Activated T-cell treated with anti-CD3 and anti-CD28 coated beads, Interleukin-2, amount 50 U/mL, for 24 hours (primary cell): ENCODE results near the gene LAYN.

Experiments used
- DNase-seq: peaks from one replicate; pipeline ENCODE4 v3.0.0-alpha.2; 2020
- H3K27ac Mint-ChIP-seq: 2 replicates; pipeline ENCODE4 v1.8.0; 2020; ENCODE audit warnings: mild to moderate bottlenecking, mixed read lengths
- H3K27me3 Mint-ChIP-seq: 2 replicates; pipeline ENCODE4 v1.8.0; 2020; ENCODE audit warnings: mixed read lengths
- H3K36me3 Mint-ChIP-seq: 2 replicates; pipeline ENCODE4 v1.8.0; 2020; ENCODE audit warnings: low read depth, mixed read lengths
- H3K4me1 Mint-ChIP-seq: 2 replicates; pipeline ENCODE4 v1.8.0; 2020; ENCODE audit warnings: low read depth, mixed read lengths
- H3K4me3 Mint-ChIP-seq: 2 replicates; pipeline ENCODE4 v1.8.0; 2020; ENCODE audit warnings: mild to moderate bottlenecking, moderate library complexity, mixed read lengths
- H3K9me3 Mint-ChIP-seq: 2 replicates; pipeline ENCODE4 v1.8.0; 2020; ENCODE audit warnings: mixed read lengths

Gene LAYN

DNA sequence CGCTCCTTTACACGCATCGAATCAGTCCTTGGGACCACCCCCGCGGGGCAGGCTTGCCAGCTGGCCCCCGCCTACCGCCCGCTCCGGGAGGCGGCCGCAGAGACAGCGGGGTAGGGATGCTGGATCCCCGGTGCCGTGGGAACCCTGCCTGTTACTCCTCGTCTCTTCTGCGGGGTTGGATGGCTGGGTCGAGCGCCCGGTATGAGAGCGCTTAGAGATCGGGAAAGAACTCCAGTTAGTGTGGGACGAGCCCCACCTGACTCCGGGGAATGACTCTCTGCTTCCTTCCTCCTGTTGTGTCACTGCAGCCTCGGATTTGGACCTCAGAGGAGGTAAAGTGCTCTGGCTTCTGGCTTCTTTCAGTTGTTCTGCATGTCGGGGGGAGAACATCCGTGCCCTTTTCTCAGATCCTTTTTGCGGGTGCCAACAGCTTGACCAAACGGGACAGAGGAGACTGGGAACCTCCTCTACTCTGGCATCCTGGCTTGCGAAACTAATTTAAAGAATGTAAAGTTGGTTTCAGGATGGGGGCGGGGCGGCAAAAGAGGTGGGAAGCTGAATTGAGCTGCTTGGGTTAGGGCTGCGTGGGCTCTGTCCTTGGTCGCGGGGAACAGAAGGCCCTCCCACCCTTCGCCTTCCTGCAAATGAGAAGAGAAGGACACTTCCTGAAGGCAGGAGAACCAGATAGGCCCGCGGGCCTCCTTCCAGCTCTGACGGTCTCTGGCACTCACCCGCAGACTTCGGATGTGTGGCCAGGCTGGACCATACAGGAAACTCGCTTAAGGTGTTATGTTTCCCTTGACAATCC lies 938 bp downstream of the LAYN start:
- Mint-ChIP-seq H3K36me3 (no peaks in the 10 kb centered on the region), H3K9me3 (peaks cover 5% of the 10 kb centered on the region), H3K27ac (peak overlapping the region; percentile 1), H3K4me1 (peaks cover 36% of the 10 kb centered on the region), H3K27me3 (peaks cover 66% of the 10 kb centered on the region), H3K4me3 (peak overlapping the region; percentile 74)
- peak; percentile 47 for DNase-seq

DNA sequence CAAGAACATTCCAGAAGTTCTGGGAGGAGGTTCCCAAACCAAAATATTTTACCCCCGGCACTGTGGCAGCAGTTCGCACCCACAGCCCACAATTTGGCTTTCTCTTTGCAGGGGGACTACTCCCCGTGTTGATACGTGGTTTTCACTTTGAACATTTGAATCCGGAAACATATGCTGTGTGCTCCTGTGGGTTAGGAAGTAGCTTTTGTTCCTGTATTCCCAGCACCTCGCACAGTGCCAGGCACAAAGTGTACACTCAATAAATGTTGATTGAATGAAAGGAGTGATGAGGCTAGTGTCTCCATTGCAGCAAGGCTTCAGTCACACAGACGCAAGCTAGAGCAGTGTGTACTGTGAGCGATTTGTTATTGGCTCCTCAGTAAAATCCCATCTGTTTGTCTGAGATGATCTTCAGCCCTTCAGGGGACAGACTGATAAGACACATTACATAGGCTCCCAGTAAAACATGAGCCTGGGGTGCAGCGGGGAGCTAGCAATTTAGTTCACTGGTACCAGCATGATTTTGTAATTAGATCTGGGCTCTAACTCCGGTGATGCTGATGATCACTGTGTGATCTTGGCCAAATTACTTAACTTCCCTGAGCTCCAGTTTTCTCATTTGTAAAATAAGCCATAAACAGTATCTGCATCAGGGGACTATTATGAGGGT lies 2.2 kb downstream of the LAYN start:
- H3K9me3 Mint-ChIP-seq, result peaks cover 5% of the 10 kb centered on the region
- H3K36me3 Mint-ChIP-seq, result no peaks in the 10 kb centered on the region
- peaks cover 54% of the 10 kb centered on the region for H3K27me3 Mint-ChIP-seq
- DNase-seq, result no peak
- H3K4me1 Mint-ChIP-seq, result peaks cover 36% of the 10 kb centered on the region
- no peak overlapping the region for H3K4me3 Mint-ChIP-seq
- no peak overlapping the region for H3K27ac Mint-ChIP-seq

DNA sequence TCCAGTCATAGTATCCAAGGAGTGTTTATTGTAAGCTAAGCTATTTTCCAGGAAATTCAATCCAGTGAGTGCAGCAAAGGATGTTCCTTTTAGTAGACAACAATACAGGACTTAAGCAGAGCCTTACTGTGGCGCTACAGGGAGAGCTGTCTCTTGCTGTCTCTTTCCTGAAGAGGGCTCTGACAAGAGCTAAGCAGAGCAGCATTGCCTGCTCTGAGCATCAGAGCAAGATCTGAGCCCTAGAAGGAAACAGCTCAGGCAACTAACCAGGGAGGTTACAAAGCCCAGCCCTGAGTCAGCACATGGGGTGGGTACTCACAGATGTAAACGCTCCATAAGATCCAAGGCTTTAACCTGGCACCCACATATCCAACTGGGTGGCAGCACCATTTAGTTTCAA lies 8.0 kb downstream of the LAYN start:
- Mint-ChIP-seq H3K4me1 (no peaks in the 10 kb centered on the region), H3K27me3 (peaks cover 24% of the 10 kb centered on the region), H3K9me3 (no peaks in the 10 kb centered on the region), H3K4me3 (no peak overlapping the region), H3K36me3 (no peaks in the 10 kb centered on the region), H3K27ac (no peak overlapping the region)
- DNase-seq, result no peak

DNA sequence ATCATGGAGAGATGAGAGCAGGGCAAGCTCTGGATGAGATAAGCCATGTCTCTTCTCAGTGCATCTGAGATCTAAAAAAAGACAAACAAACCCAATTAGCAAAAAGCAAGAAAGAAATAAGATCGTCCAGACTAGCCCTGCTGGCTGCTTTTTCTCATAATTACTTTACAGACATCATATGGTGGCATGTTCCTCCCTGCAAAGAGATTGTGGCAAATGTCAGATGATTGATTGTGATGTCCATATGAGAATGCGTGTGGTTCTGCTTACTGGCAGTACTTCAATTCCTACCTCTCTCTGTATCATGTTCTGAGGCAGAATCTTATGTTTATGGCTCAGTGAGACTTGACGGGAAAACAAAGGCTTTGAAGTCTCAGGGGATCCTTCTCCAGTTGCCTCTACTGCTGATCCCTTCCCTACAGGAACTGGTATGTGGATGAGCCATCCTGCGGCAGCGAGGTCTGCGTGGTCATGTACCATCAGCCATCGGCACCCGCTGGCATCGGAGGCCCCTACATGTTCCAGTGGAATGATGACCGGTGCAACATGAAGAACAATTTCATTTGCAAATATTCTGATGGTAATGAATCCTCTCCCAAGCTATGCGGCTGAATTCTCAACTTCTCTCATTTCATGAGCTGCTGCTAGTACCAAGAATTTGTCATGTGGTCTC lies 8.8 kb downstream of the LAYN start:
- peaks cover 21% of the 10 kb centered on the region for H3K27me3 Mint-ChIP-seq
- H3K36me3 Mint-ChIP-seq, result no peaks in the 10 kb centered on the region
- H3K4me1 Mint-ChIP-seq, result no peaks in the 10 kb centered on the region
- no peaks in the 10 kb centered on the region for H3K9me3 Mint-ChIP-seq
- H3K4me3 Mint-ChIP-seq, result no peak overlapping the region
- no peak overlapping the region for H3K27ac Mint-ChIP-seq
- no peak for DNase-seq

DNA sequence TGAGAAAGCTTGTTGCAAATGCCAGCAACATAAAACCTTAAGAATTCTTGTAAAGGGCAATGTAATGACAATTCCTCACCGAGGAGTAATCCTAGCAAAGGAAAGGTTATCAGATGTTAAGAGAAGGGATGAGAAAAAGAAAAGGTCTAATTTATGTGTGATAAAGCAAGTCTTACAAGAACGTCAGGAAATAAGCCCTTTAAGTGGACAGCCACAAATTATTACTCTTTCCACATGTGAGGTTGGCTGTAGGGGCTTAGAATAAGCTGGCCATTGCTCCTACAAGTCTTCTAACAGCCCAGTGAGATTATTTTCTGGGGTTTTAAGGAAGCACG lies 9.3 kb downstream of the LAYN start:
- Mint-ChIP-seq H3K4me3 (no peak overlapping the region), H3K4me1 (no peaks in the 10 kb centered on the region), H3K27me3 (peaks cover 21% of the 10 kb centered on the region), H3K36me3 (no peaks in the 10 kb centered on the region), H3K9me3 (no peaks in the 10 kb centered on the region), H3K27ac (no peak overlapping the region)
- DNase-seq, result no peak

DNA sequence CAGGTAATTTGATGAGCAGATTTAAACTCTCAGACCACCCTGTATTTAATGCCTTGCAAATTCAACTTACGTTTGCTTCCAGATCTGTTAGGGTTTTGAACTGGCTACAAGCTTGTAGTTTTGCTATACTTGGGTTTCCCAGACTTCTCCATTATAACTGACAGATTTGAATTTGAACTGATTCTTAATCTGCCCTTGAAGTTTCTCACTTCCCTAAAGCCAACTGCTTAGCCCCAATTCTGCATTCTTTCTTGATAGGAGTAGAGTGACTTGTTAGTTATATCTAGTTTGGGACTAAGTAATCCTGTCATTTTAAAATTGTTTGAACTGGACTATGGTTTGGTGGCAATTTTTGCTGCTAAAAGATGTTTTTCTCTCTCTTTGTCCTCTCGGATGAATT lies 9.7 kb downstream of the LAYN start:
- Mint-ChIP-seq H3K27ac (no peak overlapping the region), H3K9me3 (no peaks in the 10 kb centered on the region), H3K4me1 (no peaks in the 10 kb centered on the region), H3K36me3 (peaks cover 2% of the 10 kb centered on the region), H3K27me3 (peaks cover 21% of the 10 kb centered on the region), H3K4me3 (no peak overlapping the region)
- no peak for DNase-seq

DNA sequence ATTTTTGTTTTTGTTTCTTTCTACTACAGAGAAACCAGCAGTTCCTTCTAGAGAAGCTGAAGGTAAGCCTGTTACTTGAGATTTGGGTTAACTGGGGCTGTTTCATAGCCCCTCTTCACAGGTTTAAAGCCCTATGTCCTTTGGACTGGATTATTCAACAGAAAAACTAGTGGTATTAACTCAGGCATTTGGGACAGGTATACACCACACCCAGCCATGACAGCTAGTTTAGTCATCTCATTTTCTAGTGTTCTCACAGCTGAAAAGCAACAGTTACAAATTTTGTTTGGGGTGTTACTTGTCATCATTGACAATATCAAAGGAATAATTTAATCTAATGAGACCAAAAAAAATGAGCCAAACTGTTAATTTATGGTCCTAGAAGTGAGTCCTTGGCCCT lies 14.0 kb downstream of the LAYN start:
- DNase-seq, result no peak
- Mint-ChIP-seq H3K27ac (no peak overlapping the region), H3K9me3 (peaks cover 5% of the 10 kb centered on the region), H3K4me3 (no peak overlapping the region), H3K4me1 (no peaks in the 10 kb centered on the region), H3K27me3 (peaks cover 12% of the 10 kb centered on the region), H3K36me3 (peaks cover 15% of the 10 kb centered on the region)

DNA sequence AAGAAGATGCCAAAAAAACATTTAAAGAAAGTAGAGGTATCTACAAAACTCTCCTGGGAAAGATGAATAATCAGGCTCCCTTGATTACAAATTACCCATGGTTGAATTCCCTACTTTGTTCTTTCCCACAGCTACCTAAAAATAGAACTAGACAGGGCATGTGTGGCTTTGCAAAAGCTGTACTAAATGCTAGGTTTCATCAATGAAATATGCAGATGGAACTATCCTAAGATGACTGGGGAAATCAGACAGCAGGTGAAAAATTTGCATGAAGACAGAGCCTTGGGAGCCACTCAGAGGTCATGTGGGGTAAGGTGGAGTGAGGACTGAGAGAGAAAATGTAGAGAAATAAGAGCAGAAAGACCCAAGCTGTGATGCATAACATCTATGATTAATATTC lies 14.7 kb downstream of the LAYN start:
- Mint-ChIP-seq H3K4me1 (no peaks in the 10 kb centered on the region), H3K4me3 (no peak overlapping the region), H3K36me3 (peaks cover 15% of the 10 kb centered on the region), H3K27ac (no peak overlapping the region), H3K27me3 (peaks cover 9% of the 10 kb centered on the region), H3K9me3 (peaks cover 5% of the 10 kb centered on the region)
- no peak for DNase-seq

DNA sequence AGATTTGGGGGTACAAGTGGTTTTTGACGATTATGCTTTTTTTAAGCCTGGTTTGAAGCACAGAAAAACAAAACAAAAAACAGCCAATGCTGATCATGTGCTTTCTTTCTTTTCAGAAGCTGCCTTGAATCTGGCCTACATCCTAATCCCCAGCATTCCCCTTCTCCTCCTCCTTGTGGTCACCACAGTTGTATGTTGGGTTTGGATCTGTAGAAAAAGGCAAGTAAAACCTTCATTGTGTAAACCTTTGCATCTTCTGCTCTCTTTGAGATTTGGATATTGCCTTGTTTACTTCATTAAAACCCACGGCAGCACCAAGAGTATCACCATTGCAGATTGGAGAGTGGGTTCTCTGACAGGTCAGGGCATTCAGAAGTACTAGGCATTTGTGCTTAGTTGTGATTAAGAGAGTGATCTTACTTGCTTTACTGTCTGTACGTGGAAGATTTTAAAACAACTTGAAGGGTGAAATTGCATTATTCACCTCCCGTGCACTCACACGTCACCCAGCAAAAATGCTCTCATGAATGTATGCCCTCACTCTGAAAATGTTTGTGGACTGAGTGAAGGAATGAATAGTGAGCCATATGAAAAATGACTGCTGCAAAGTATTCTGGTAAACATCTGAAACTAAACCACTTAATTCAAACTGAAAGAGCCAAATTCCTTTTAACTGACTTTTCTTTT lies 17.0 kb downstream of the LAYN start:
- peaks cover 15% of the 10 kb centered on the region for H3K36me3 Mint-ChIP-seq
- H3K9me3 Mint-ChIP-seq, result peaks cover 5% of the 10 kb centered on the region
- H3K27ac Mint-ChIP-seq, result no peak overlapping the region
- no peak for DNase-seq
- H3K4me1 Mint-ChIP-seq, result no peaks in the 10 kb centered on the region
- H3K4me3 Mint-ChIP-seq, result no peak overlapping the region
- peaks cover under 1% of the 10 kb centered on the region for H3K27me3 Mint-ChIP-seq

DNA sequence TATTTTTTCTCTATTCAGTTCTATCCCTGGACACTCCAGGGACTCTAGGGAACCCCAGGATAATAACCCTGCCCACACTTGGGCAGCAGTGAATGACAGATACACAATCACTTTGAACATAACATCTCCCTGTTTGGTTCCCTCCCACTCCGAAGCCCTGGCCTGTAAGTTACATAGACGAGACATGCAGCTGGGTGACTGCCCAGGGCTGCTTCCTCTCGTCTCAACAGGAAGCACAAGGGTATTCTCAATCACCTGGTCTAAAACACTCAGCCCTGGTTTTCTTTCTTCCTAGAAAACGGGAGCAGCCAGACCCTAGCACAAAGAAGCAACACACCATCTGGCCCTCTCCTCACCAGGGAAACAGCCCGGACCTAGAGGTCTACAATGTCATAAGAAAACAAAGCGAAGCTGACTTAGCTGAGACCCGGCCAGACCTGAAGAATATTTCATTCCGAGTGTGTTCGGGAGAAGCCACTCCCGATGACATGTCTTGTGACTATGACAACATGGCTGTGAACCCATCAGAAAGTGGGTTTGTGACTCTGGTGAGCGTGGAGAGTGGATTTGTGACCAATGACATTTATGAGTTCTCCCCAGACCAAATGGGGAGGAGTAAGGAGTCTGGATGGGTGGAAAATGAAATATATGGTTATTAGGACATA lies 19.4 kb downstream of the LAYN start:
- Mint-ChIP-seq H3K36me3 (peaks cover 15% of the 10 kb centered on the region), H3K4me3 (no peak overlapping the region), H3K27ac (no peak overlapping the region), H3K9me3 (peaks cover 5% of the 10 kb centered on the region), H3K4me1 (no peaks in the 10 kb centered on the region), H3K27me3 (peaks cover 4% of the 10 kb centered on the region)
- DNase-seq, result no peak

DNA sequence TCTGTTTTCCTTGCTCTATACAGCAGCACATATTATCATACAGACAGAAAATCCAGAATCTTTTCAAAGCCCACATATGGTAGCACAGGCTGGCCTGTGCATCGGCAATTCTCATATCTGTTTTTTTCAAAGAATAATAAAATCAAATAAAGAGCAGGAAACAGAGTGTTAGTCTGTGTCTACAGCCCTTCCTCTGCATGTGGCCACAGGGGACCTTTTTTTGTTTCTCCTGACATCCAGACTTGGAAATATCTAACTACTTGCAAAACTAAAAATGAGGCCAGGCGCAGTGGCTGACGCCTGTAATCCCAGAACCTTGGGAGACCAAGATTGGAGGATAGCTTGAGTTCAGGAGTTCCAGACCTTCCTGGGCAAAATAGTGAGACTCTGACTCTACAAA lies 20.3 kb downstream of the LAYN start:
- Mint-ChIP-seq H3K9me3 (peaks cover 5% of the 10 kb centered on the region), H3K27ac (no peak overlapping the region), H3K27me3 (peaks cover 4% of the 10 kb centered on the region), H3K4me3 (no peak overlapping the region), H3K36me3 (peaks cover 11% of the 10 kb centered on the region), H3K4me1 (no peaks in the 10 kb centered on the region)
- no peak for DNase-seq

DNA sequence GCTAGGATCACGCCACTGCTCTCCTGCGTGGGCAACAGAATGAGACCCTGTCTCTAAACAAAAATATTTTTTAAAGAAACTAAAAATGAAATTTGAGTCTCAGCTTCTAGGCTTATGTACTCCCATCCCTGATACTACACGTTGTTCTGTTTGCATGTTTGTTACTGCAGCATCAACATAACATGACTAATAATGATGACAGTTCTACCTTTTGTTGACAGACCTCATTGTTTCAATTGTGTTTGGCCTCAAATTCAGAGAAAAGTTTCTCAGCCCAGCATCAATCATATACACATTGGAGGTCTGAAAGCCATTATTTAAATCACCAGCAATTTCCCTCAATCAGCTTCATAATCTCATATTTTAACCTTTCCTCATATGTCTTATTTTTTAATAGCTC lies 20.8 kb downstream of the LAYN start:
- Mint-ChIP-seq H3K4me3 (no peak overlapping the region), H3K27me3 (peaks cover 4% of the 10 kb centered on the region), H3K4me1 (no peaks in the 10 kb centered on the region), H3K36me3 (peaks cover 6% of the 10 kb centered on the region), H3K9me3 (peaks cover 5% of the 10 kb centered on the region), H3K27ac (no peak overlapping the region)
- DNase-seq, result no peak

DNA sequence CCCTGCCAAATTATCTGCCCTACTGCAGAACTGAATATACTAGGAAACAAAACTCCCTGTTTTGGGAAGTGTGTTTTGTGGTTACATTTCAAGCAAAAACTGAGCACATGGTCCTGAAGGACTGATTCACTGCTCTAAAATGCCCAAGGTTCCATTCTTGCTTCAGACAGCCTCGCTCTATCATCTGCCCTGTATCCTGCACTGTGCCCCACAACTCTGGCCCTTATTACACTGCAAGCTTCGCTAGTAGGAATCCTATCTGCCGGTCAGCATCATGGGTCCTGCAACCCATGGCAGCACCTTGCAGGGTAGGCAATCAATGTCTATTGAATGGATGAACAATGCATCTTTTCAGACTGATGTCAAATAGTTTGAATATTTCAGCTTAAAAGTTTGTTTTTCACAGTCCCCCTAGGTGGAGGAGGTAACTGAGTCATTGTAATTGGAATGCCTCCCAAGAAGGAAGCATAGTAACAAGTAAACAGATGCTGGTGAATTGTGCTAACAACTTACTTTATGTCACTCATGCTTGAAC lies 21.3 kb downstream of the LAYN start:
- peaks cover 4% of the 10 kb centered on the region for H3K27me3 Mint-ChIP-seq
- H3K4me1 Mint-ChIP-seq, result no peaks in the 10 kb centered on the region
- DNase-seq, result no peak
- H3K27ac Mint-ChIP-seq, result no peak overlapping the region
- peaks cover 1% of the 10 kb centered on the region for H3K9me3 Mint-ChIP-seq
- peaks cover 2% of the 10 kb centered on the region for H3K36me3 Mint-ChIP-seq
- no peak overlapping the region for H3K4me3 Mint-ChIP-seq
